Aortic smooth muscle cell (primary cell): ENCODE data around the gene HEBP2. TPM values are rescaled to one million over a fixed set of nuclear protein-coding genes. Genes with fewer than 3 reads are reported as not detected.

Source experiments
- total RNA-seq: library from RNA; depleted of rRNA; stranded (reverse); fragments of >200 nt; gene quantifications from 2 replicates; pipeline ENCODE4 v1.2.3, GENCODE V29; 2014

The HEBP2 gene, protein sequence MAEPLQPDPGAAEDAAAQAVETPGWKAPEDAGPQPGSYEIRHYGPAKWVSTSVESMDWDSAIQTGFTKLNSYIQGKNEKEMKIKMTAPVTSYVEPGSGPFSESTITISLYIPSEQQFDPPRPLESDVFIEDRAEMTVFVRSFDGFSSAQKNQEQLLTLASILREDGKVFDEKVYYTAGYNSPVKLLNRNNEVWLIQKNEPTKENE
- 19.3 and 38.9 TPM in 2 replicates for total RNA-seq

DNA sequence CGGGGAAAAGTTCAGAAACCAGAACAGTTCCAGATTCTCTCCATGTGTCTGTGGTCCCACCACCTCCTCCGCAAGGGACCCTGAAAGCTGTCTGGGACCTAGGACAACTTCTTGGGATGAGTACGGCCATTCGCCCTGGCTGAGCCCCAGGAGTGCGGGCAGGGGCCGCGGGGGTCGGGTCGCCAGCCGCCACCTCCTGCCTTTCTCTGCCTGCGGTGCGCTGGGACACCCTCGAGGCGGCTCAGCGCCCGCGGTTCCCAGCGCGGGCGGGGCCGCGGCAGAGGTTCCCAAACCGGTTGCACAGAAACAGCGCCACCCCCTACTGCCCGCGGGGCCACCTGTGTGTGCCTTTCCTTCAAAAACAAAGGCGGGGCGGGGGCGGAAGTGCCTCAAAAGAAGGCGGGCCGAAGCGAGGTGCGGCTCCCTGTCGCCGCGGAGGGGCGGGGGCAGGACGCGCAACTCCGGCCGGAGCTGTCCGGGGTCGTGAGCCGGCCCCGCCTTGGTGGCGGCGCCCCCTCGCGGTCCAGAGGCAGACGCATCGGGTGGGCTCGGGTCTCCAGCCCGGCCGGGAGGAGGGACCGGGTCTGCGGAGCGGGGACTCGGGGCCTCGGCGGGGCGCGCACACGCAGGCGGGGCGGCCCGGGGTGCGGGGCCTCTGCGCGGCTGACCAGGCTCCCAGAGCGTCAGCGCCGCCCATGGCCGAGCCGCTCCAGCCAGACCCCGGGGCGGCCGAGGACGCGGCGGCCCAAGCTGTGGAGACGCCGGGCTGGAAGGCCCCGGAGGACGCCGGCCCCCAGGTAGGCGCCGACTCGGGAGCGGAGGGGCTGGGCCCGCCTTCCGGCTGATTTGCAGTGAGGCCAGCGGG lies at the start of gene HEBP2:
Gene HEBP2, plus strand, starts transcription at position 423 of the 865 bp plus-strand sequence. Its CDS starts 273 bp downstream, at position 696.

DNA sequence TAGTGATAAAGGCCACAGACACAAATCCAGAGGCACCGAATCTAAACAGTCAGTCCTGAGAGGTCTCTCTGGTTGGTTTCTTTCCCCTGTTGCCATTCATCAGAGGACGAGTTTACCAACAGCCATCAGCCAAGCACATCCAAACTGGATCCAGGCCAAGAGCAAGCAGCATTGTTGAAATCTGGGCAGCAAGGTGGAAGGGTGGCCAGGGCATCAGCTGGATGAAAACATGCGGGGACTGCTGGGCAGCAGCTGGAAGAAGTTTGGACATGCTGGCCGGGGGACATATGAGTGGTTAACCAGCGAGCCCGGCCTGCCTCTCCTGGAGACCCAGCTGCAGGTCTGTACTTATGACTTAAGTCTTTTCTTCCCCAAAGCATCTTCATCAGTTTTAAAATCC lies 26.2 kb upstream of the HEBP2 start, which contains the start of gene SMIM28:
Gene SMIM28, plus strand, starts transcription at position 62 of the 400 bp plus-strand sequence. Its CDS starts 168 bp downstream, at position 230.

Other genes with a start within 250 kb of the HEBP2 start
- gene ARFGEF3, start 242.3 kb upstream of the HEBP2 start, total RNA-seq: 0.25 and 0.26 TPM in 2 replicates
- not detected in 2 replicates for gene PBOV1, start 185.7 kb upstream of the HEBP2 start, total RNA-seq
- not detected in 2 replicates for gene SMIM28, start 26.3 kb upstream of the HEBP2 start, total RNA-seq
- gene NHSL1, start 95.3 kb downstream of the HEBP2 start, total RNA-seq: 4.3 and 4.6 TPM in 2 replicates